HG03159 (cell line): Measurements from ENCODE around the gene CIAO3.

Source experiments
- ATAC-seq: cut with Tn5 transposase; IDR thresholded peaks from one replicate; pipeline ENCODE4 v1.9.1; 2021; ENCODE audit warnings: mild to moderate bottlenecking, moderate library complexity; ENCODE audit not compliant: unreplicated experiment

CIAO3 gene

DNA sequence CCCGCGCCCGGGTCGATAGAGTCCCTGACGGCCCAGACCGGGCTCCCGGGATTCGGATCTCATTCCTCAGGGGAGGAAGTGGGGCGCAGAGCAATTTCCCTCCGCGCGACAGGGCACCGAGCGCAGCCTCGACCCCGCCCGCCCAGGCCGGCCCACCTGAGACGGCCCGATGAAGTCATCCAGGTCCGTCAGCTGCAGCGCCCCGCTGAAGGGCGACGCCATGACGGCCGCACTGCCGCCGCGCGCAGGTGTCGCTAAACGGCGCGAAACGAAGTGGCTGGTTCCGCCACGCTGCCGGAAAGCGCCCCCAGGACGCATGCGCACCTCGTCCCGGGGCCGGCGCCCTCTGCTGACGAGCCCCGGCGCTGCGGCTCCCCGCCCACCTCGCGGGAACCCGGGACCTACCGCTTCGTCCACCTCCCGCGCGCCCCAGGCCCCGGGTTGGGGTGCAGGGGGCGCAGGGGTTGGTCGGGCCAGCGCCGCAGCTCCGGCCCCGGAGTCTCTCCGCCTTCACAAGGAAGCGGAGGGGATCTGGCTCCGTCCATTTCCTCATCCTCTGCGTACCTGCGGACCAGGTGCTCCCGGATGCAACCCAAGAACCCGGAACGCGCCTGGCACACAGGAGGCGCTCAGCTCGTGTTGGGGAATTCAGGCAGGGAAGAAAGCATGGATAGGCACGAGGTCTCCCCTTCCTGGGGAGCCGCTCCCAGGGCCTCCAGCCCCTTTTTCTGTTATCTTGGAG lies at the start of gene CIAO3:
Gene CIAO3, minus strand, starts transcription at position 234 of the 742 bp plus-strand sequence. Its CDS starts 12 bp downstream, at position 222.
- peak; percentile 86 for ATAC-seq

- ATAC-seq, result no peak
Observed at GRCh38 chr16:790086-790485, 49.3 kb upstream of the CIAO3 start.

- no peak for ATAC-seq
Observed at GRCh38 chr16:789191-789850, 48.5 kb upstream of the CIAO3 start.

DNA sequence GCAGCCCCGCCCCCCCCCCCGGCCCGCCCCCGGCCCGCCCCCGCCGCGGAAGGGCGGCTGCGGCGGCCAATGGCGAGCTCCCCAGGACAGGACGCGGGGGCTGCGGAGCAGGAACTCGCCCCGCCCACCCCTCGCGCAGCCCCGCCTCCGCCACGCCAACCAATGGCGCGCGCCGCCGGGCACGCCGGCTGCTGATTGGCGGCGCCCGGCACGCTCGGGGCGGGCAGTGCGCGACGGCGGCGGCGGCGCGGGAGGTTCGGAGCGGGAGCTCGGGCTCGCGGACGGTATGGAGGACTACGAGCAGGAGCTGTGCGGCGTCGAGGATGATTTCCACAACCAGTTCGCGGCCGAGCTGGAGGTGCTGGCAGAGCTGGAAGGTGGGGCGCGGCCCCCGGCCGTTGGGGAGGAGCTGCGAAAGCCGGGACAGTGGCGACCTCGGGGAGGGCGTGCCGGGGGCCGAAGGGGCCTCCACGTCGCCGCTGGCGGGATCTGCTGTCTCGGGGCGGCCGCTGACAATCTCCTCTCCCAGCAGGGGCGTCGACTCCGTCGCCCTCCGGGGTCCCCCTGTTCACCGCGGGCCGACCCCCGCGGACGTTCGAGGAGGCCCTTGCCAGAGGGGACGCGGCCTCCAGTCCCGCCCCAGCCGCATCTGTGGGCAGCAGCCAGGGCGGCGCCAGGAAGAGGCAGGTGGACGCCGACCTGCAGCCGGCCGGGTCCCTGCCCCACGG lies 47.8 kb upstream of the CIAO3 start, which contains the start of gene CHTF18:
Gene CHTF18, plus strand, starts transcription at position 222 of the 728 bp plus-strand sequence. Its CDS starts 65 bp downstream, at position 287.
- ATAC-seq, result peak; percentile 70

DNA sequence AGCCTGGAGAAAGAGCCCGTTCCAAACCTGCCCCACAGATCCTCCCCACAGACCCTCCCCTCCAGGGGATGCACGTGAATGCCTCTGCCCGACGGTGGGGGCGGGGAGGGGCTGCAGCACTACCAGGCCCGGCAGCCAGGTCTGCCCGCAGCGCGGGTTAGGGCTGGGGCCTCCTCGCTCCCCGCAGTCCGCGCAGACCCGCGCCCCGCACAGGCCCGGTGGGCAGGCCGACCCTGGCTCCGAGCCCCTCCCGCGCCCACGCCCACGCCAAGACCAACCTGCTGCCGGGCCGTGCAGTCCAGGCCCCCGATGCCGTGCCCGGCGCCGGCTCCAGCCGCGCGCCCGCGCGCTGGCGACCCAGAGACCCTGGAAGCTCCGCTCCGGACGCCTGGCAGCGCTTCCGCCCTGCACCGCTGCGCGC lies 47.2 kb upstream of the CIAO3 start, which contains the start of gene RPUSD1:
Gene RPUSD1, minus strand, starts transcription at position 404 of the 421 bp plus-strand sequence. CDS start 644 bp downstream, outside the sequence.
- peak; percentile 23 for ATAC-seq

- no peak for ATAC-seq
Observed at GRCh38 chr16:787321-787966, 46.6 kb upstream of the CIAO3 start.

DNA sequence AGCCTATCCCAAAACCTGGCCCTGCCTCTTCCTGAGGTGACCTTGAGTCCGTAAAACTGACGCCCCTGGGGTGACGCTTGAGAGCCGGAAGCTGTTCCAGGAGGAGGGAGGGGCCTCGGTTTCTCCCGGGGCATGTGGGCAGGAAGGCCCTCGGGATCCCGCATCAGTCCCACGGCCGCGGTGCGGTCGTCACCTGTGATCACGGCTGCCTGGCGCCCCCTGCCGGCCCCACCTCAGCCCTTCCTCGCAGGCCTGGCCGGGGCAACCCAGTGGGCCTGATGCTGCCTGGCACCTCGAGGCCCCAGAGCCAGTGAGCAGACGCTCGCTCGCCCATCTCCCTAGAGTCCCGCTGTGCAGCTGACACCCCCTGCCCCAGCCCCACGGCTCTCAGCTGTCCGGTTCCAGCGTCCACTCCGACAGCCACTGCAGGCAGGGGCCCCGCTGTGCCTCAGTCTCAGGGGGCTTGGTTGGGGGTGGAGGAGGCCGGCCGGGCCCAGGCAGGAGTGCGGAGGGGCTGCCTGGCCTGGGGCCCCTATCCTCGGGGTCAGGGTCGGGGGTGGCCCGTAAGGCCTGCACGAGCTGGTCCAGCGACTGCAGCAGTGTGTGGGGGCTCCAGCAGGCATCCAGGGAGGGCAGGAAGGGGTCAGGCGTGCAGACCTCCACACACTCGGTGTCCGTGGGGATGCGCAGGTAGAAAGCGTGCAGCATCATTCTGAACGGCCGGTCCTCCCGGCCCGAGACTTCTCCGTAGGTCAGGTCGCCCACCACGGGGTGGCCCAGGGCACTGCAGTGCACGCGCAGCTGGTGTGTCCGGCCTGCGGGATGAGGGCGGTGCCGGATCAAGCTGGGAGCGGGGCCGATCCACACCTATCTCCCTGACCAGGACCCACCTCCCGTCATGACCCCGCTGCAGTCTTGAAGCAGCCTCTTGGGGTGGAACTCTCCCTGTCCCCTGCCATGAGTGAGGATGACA lies 45.1 kb upstream of the CIAO3 start:
- ATAC-seq, result no peak

DNA sequence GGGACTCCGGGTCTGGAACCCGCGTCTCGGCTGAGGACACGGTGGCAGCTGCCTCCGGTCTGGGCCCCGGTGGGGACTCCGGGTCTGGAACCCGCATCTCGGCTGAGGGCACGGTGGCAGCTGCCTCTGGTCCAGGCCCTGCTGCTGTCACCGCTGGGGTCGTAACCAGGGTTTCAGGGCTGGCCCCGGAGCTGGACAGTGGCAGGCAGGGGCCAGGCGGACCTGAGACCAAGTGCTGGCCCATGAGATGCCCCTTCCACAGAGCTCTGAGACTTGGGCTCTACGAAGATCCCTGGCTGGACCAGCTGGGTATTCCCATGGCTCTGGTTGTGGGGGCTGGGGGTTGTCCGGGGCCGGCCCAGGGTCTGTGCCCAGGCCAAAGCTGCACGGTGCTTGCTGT lies 43.6 kb upstream of the CIAO3 start:
- ATAC-seq, result no peak

- no peak for ATAC-seq
Observed at GRCh38 chr16:783404-784161, 42.8 kb upstream of the CIAO3 start.

DNA sequence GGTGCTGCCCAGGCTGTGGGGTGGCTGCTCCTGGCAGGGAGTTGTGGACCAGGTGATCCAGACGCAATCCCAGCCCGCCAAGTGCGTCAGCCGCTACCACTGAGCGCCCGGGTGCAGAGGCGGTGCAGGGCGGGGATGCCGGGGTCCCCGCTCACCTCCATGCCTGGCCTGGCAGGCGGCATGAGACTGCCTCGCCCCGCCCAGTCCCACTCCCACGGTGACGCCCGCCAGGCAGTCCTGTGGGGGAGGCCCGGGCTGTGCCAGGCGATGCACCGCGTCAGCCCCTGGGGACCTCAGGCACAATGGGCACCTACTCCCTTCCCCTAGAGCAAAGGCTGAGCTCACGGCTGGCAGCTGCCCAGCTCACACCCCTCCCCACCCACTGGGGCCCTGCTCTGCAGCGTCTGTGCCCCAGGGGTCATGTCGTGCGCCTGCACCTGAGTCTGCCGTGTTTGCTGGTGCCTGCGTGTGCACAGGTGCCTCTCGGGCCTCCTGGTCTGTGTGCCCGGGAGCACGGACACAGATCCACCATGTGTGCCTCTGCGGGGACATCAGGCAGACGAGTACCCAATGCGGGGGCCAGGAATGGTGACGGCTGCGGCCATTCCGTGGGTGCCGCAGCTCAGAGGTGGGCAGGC lies 42.1 kb upstream of the CIAO3 start:
- ATAC-seq, result no peak

DNA sequence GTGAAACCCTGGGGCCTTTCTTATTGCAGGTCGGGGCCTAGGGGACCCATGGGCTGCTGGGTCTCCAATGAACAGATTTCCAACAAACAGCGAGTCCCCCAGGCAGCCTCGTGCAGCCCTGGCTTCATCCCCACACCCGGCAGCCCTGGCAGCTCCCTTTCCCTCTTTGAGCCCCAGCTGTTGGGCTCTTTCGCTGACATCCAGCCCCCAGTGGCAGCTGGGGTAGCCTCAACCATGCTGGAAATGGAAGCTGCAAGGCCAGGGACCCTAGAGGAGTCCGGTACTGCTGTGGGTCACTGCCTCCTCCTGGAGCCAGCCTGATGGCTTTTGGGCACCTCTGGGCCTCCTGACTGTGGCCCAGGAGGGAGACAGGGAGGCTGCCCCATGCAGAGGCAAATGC lies 41.5 kb upstream of the CIAO3 start:
- ATAC-seq, result no peak

DNA sequence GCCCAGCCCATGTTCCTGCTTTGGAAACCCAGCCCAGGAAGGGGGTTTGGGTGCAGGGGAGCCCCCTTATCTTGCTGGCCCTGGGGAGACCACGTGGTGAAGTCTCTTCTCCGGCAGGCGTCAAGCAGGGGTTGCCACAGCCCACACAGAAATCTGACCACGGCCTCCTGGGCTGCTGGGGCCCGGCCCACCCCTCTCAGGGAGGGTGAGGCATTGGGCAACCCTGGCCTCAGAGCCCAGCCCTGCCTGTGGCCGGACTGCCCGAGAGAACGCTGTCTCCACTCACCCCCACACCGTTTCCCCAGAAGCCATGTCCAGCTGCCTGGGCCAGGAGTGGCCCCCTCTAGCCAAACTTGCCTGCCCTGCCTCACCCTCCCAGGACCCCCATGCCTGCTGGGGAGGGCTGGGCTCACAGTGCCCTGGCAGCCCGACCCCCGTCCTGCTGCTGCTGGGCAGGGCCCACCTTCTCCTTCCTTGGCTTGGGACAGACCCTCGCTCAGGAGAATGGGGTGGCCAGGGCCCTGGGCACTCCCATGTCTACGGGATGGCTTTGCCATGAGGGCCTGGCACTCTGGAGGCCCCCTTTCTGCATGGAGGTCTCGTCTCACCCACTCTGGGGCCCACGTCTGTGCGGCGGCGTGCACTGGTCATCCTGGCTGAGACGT lies 40.7 kb upstream of the CIAO3 start:
- no peak for ATAC-seq

DNA sequence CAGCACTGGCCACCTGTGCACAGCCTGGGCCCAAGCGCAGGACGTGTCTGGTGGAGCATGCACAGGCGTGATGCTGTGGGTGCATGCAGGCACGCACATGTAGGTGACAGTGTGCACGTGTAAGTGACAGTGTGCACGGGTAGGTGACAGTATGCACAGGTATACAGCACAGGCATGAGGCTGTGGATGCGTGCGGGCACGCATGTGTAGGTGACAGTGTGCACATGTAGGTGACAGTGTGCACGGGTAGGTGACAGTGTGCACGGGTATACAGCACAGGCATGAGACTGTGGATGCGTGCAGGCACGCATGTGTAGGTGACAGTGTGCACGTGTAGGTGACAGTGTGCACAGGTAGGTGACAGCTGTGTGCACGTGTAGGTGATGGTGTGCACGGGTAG lies 39.5 kb upstream of the CIAO3 start:
- ATAC-seq, result no peak

- ATAC-seq, result no peak
Observed at GRCh38 chr16:779561-779960, 38.8 kb upstream of the CIAO3 start.

DNA sequence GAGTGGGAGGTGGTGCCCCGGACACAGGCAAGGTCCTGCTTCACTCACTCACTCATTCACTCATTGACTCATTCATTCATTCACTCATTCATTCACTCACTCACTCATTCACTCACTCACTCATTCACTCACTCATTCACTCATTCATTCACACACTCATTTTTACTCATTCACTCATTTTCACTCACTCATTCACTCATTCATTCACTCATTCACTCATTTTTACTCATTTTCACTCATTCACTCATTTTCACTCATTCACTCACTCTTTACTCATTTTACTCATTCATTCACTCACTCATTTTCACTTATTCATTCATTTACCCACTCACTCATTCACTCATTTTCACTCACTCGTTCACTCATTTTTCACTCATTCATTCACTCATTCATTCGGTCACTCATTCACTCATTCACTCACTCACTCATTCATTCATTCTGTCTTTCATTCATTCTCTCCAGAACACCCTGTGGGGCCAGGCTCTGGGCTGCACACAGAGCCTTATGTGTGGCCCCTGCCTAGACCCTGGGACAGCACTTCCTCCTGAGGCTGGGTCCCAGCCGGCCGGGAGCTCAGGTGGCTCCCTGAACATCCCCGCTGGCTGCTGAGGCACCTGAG lies 38.2 kb upstream of the CIAO3 start:
- ATAC-seq, result no peak

- no peak for ATAC-seq
Observed at GRCh38 chr16:778447-778846, 37.6 kb upstream of the CIAO3 start.

GRCh38 chr16:777826-778225 lies 37.0 kb upstream of the CIAO3 start:
- ATAC-seq, result no peak

GRCh38 chr16:776824-777223 lies 36.0 kb upstream of the CIAO3 start:
- no peak for ATAC-seq
